SK-N-SH (cell line): ENCODE measurements around the gene KAT14.

Experiments used
- CTCF ChIP-seq: fragments of 200-600 bp; sonication (generic); IDR thresholded peaks from 2 replicates; pipeline ENCODE4 v1.6.1; 2017; ENCODE audit warnings: antibody characterized with exemption, mild to moderate bottlenecking, moderate library complexity
- GATA2 ChIP-seq: sonication (generic); formaldehyde crosslinking; IDR thresholded peaks from 2 replicates; pipeline ENCODE4 v1.5.0; 2020; ENCODE audit warnings: mild to moderate bottlenecking, missing genetic modification reagents
- POLR2AphosphoS5 ChIP-seq: IDR thresholded peaks from 2 replicates; pipeline ENCODE4 v1.6.1; 2012; ENCODE audit warnings: low read depth, low read length
- RCOR1 ChIP-seq: fragments of 150-350 bp; IDR thresholded peaks from 2 replicates; pipeline ENCODE4 v1.6.1; 2017; ENCODE audit warnings: antibody characterized with exemption, low read length
- USF2 ChIP-seq: fragments of 150-350 bp; IDR thresholded peaks from 2 replicates; pipeline ENCODE4 v1.6.1; 2017; ENCODE audit warnings: antibody characterized with exemption, low read length, low read depth, borderline replicate concordance

- TF ChIP-seq CTCF (no peak), RCOR1 (no peak), POLR2AphosphoS5 (no peak), GATA2 (no peak), USF2 (no peak)
Measured at GRCh38 chr20:18190338-18191233, 52.9 kb downstream of the KAT14 start.
